GM12878 (cell line): ENCODE results near the gene ZNF687. TPM values are rescaled to one million over a fixed set of nuclear protein-coding genes. Genes with fewer than 3 reads are reported as not detected.

ENCODE experiments used
- ATAC-seq: fragments of 200-7000 bp; cut with Tn5 transposase; 3 replicates; pipeline ENCODE4 v1.9.1; 2020; ENCODE audit warnings: mild to moderate bottlenecking, moderate library complexity
- BruUV-seq: library from RNA; stranded (reverse); fragments of 400-500 nt; replicated peaks from 2 replicates; lab custom pipeline; 2021; lab: Mats Ljungman, UMichigan
- CTCF ChIA-PET: fragments of 300-600 bp; sonication (Branson Sonifier 250); formaldehyde crosslinking; extraction: SDS; loops from one replicate; lab custom pipeline; 2021; ENCODE audit warnings: inconsistent platforms; lab: Yijun Ruan, JAX
- POLR2A ChIA-PET: fragments of 350-600 bp; formaldehyde crosslinking; extraction: SDS; loops from one replicate; lab custom pipeline; 2021; ENCODE audit warnings: inconsistent platforms; lab: Charles Lee
- RAD21 ChIA-PET: fragments of 300-600 bp; sonication (Branson Sonifier 250); formaldehyde crosslinking; loops from one replicate; lab custom pipeline; 2023; ENCODE audit warnings: antibody characterized with exemption; ENCODE audit not compliant: unreplicated experiment; lab: Charles Lee
- SMC1A ChIA-PET: fragments of 300-600 bp; sonication (Branson Sonifier 250); formaldehyde crosslinking; loops from one replicate; lab custom pipeline; 2023; ENCODE audit not compliant: unreplicated experiment, uncharacterized antibody; lab: Charles Lee
- DNase-seq: peaks from one replicate; pipeline ENCODE4 v3.0.0-alpha.2; 2011; ENCODE audit warnings: low read depth, low spot score
- FAIRE-seq: peaks from 3 replicates; lab custom pipeline; 2011; peaks lifted over from hg19 to GRCh38; lab: Jason Lieb, UNC
- H2AFZ ChIP-seq: 2 replicates; pipeline ENCODE4 v1.6.0; 2011; ENCODE audit warnings: low read depth, low read length, control low read depth; ENCODE audit not compliant: control insufficient read depth
- H3K27ac ChIP-seq: 2 replicates; pipeline ENCODE4 v1.5.1; 2011; ENCODE audit warnings: control low read depth; ENCODE audit not compliant: control insufficient read depth, insufficient read depth
- H3K27me3 ChIP-seq, 2 experiments: replicated peaks in 1 of 2; 2 replicates each; pipeline versions ENCODE4 v1.6.0 to v1.6.1; 2011; ENCODE audit warnings: low read length in 1 of 2; ENCODE audit not compliant: control insufficient read depth in 2 of 2, insufficient read depth in 2 of 2
- H3K36me3 ChIP-seq, 2 experiments: 2 replicates each; pipeline ENCODE4 v1.5.1; 2011; ENCODE audit warnings: low read length in 1 of 2; ENCODE audit not compliant: control insufficient read depth in 2 of 2, insufficient read depth in 2 of 2
- H3K4me1 ChIP-seq: 2 replicates; pipeline ENCODE4 v1.6.1; 2011; ENCODE audit warnings: mild to moderate bottlenecking, low read length, moderate library complexity, mixed read lengths; ENCODE audit not compliant: control insufficient read depth, insufficient read depth
- H3K4me2 ChIP-seq: 2 replicates; pipeline ENCODE4 v1.6.0; 2011; ENCODE audit warnings: control low read depth; ENCODE audit not compliant: control insufficient read depth, insufficient read depth
- H3K4me3 ChIP-seq: fragments of 200-600 bp; sonication (generic); 2 replicates; pipeline ENCODE4 v1.5.1; 2016
- H3K79me2 ChIP-seq: 2 replicates; pipeline ENCODE4 v1.6.0; 2011; ENCODE audit warnings: low read length; ENCODE audit not compliant: control insufficient read depth, insufficient read depth
- H3K9ac ChIP-seq: 2 replicates; pipeline ENCODE4 v1.8.0; 2011; ENCODE audit warnings: low read length, control low read depth, mixed read lengths; ENCODE audit not compliant: control insufficient read depth, insufficient read depth
- H3K9me3 ChIP-seq: replicated peaks from 3 replicates; pipeline ENCODE4 v1.5.1; 2011; ENCODE audit warnings: mild to moderate bottlenecking, low read length; ENCODE audit not compliant: control insufficient read depth, insufficient read depth
- H4K20me1 ChIP-seq: 2 replicates; pipeline ENCODE4 v1.6.0; 2011; ENCODE audit not compliant: control insufficient read depth, insufficient read depth
- CBFB ChIP-seq: IDR thresholded peaks from 2 replicates; pipeline ENCODE4 v1.6.1; 2016; ENCODE audit warnings: antibody characterized with exemption, low read depth
- ETV6 ChIP-seq, 2 experiments: fragments of 450-650 bp in 1 of 2; IDR thresholded peaks in 1 of 2; conservative IDR thresholded peaks in 1 of 2; 2 replicates each; pipeline ENCODE4 v1.6.1; 2014; ENCODE audit warnings: antibody characterized with exemption in 1 of 2, borderline replicate concordance in 1 of 2, low read depth in 1 of 2, mild to moderate bottlenecking in 1 of 2, moderate library complexity in 1 of 2
- HCFC1 ChIP-seq: fragments of 150-350 bp; IDR thresholded peaks from 2 replicates; pipeline ENCODE4 v1.6.1; 2014; ENCODE audit warnings: low read length
- NFXL1 ChIP-seq: fragments of 450-650 bp; IDR thresholded peaks from 2 replicates; pipeline ENCODE4 v1.6.1; 2017; ENCODE audit warnings: antibody characterized with exemption, mild to moderate bottlenecking, borderline replicate concordance
- POLR2AphosphoS2 ChIP-seq: IDR thresholded peaks from 2 replicates; pipeline ENCODE4 v1.6.1; 2011; ENCODE audit warnings: low read depth, mild to moderate bottlenecking, low read length, improper control_type of control experiment, moderate library complexity
- SIX5 ChIP-seq: IDR thresholded peaks from 2 replicates; pipeline ENCODE4 v1.6.1; 2011; ENCODE audit warnings: mild to moderate bottlenecking, low read depth, low read length, moderate library complexity; ENCODE audit not compliant: severe bottlenecking
- STAT1 ChIP-seq: fragments of 450-650 bp; conservative IDR thresholded peaks from 2 replicates; pipeline ENCODE4 v1.6.1; 2014; ENCODE audit warnings: antibody characterized with exemption, mild to moderate bottlenecking
- TAF1 ChIP-seq: IDR thresholded peaks from 2 replicates; pipeline ENCODE4 v1.6.1; 2011; ENCODE audit warnings: mild to moderate bottlenecking, low read depth, low read length, borderline replicate concordance
- WRNIP1 ChIP-seq: IDR thresholded peaks from 2 replicates; pipeline ENCODE4 v1.6.1; 2011; ENCODE audit warnings: low read depth, low read length, improper control_type of control experiment, borderline replicate concordance
- YBX1 ChIP-seq: fragments of 450-650 bp; IDR thresholded peaks from 2 replicates; pipeline ENCODE4 v1.6.1; 2016; ENCODE audit warnings: antibody characterized with exemption
- WGBS: methylation state at CpG from one replicate; pipeline ENCODE4 v1.1.6; 2016; ENCODE audit warnings: low lambda C conversion rate; ENCODE audit not compliant: insufficient replicate concordance, insufficient coverage; ENCODE audit errors: missing lambda C conversion rate; 5-methylcytosine and 5-hydroxymethylcytosine counted together
- in situ Hi-C: fragments of 300-500 bp; cut with MboI; formaldehyde crosslinking; loops from 9 replicates; pipeline ENCODE4 v1.14.3; 2018; ENCODE audit warnings: mixed read lengths
- intact Hi-C: fragments of 100-400 bp; cut with micrococcal nuclease; formaldehyde crosslinking; loops from one replicate; pipeline ENCODE4 v1.14.2; 2022; ENCODE audit not compliant: unreplicated experiment
- polyA plus RNA-seq, 11 experiments: library from polyadenylated mRNA; depleted of rRNA in 4 of 11; unstranded in 6 of 11; stranded (reverse) in 5 of 11; fragments of >200 nt; fragmentation: Nextera tagmentation in 4 of 11; fragmentation: Illumina TruSeq in 1 of 11; extraction: Ambion mirVana in 4 of 11; extraction: Trizol in 1 of 11; gene quantifications; 1 replicate in 1 of 11; 2 replicates in 10 of 11; pipeline versions ENCODE4 v1.2.1 to v1.2.3, GENCODE V29; 2011 to 2016; ENCODE audit warnings: inconsistent platforms in 2 of 11, missing spikeins in 2 of 11, low read depth in 1 of 11
- total RNA-seq, 4 experiments: library from RNA; depleted of rRNA in 3 of 4; stranded (reverse); fragments of >200 nt in 3 of 4; fragmentation: Illumina TruSeq in 1 of 4; extraction: Trizol in 1 of 4; gene quantifications; 2 replicates each; pipeline versions ENCODE4 v1.2.1 to v1.2.3, GENCODE V29; 2013 to 2021
- TF ChIP-seq, protein P1 (sequence below): IDR thresholded peaks from 2 replicates; pipeline ENCODE4 v1.6.1; 2011; ENCODE audit warnings: borderline replicate concordance, low read depth, mild to moderate bottlenecking, moderate library complexity, mixed read lengths, low read length; ENCODE audit not compliant: insufficient read depth; ENCODE audit errors: extremely low read length
- TF ChIP-seq, protein P2 (sequence below): IDR thresholded peaks from 2 replicates; pipeline ENCODE4 v1.6.1; 2011; ENCODE audit warnings: low read depth, low read length, improper control_type of control experiment, borderline replicate concordance
- TF ChIP-seq, protein P3 (sequence below): fragments of 450-650 bp; IDR thresholded peaks from 2 replicates; pipeline ENCODE4 v1.6.1; 2018; ENCODE audit warnings: mild to moderate bottlenecking, low read depth, moderate library complexity; ENCODE audit not compliant: partially characterized antibody
- TF ChIP-seq, protein P4 (sequence below): fragments of 450-650 bp; IDR thresholded peaks from 2 replicates; pipeline ENCODE4 v1.6.1; 2017; ENCODE audit warnings: mild to moderate bottlenecking, low read depth, inconsistent platforms; ENCODE audit not compliant: poor library complexity, severe bottlenecking

ZNF687 gene
- total and polyA plus RNA-seq, 10 of the 15 experiments (the other 5 are each of a cell fraction or from before 2014, with no cell fraction given) = 0.08 to 30.9 (median 9.9) TPM

DNA sequence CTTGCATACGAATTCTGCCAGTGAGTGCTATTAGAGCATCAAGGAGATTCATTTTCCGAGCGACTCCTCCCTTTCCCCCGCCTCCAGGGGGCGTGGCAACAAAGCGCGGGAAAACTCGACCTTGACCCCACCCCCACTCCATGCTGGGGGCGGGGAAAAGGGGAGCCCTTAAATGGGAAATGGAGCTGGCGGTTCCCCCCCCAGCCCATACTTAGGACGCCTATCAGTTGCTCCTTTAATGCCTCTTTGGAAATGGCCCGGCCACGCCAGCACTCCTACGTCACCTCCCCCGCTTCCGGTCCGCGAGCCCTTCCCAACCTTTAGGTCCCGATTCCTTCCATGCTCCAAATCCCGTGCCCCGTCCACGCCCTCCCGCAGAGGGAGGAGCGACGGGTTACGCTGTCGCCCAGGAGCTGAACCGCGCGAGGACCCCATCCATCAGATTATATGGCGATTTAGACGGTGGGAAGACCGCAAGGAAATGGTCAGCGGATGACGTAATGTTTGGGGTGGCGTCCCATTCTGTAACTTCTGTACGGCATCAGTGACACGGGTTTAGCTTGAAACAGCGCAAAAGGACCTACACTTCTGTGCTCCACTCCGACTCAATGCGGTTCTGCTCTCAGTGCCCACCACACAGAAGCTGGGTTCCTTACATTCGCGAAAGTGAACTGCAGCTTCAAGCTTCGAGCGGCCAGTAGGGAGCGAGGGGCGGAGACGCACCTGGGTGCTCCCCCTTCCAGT lies 702 bp upstream of the ZNF687 start:
- TSS peak; percentile 95 for BruUV-seq
- POLR2A ChIA-PET = interaction anchor here (0.6 to 3.6 kb wide), 18 partner anchors 19 to 356 kb away, joined by 3 to 32 read pairs (median 4); partner anchors contain the start of genes LYSMD1, PI4KB, PSMB4 and PSMD4
- intact Hi-C loops = loop anchor here (1.0 to 2.0 kb wide), 5 partner anchors 27 to 118 kb away; partner anchors contain the start of genes PIP5K1A, PSMB4, PSMD4 and VPS72
- TF ChIP-seq CBFB (peak; percentile 84), SIX5 (no peak), HCFC1 (peak; percentile 27; the same call in 1 of the 2 replicates), NFXL1 (no peak), ETV6 (conservative IDR thresholded peaks at IDR 0.05 in 1 of 2, IDR thresholded peaks at IDR 0.05 in 1 of 2; ENCODE audit: borderline replicate concordance in 1 of 2, low read depth in 1 of 2) (no peak), POLR2AphosphoS2 (peak; percentile 57; the same call in 1 of the 2 replicates), WRNIP1 (no peak), TAF1 (peak; percentile 62; the same call in 1 of the 2 replicates), STAT1 (peak; percentile 97; the same call in 1 of the 2 replicates), YBX1 (no peak)
- TF ChIP-seq, protein P1, sequence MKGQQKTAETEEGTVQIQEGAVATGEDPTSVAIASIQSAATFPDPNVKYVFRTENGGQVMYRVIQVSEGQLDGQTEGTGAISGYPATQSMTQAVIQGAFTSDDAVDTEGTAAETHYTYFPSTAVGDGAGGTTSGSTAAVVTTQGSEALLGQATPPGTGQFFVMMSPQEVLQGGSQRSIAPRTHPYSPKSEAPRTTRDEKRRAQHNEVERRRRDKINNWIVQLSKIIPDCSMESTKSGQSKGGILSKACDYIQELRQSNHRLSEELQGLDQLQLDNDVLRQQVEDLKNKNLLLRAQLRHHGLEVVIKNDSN = no peak
- TF ChIP-seq, protein P2, sequence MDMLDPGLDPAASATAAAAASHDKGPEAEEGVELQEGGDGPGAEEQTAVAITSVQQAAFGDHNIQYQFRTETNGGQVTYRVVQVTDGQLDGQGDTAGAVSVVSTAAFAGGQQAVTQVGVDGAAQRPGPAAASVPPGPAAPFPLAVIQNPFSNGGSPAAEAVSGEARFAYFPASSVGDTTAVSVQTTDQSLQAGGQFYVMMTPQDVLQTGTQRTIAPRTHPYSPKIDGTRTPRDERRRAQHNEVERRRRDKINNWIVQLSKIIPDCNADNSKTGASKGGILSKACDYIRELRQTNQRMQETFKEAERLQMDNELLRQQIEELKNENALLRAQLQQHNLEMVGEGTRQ = no peak
- TF ChIP-seq, protein P3, sequence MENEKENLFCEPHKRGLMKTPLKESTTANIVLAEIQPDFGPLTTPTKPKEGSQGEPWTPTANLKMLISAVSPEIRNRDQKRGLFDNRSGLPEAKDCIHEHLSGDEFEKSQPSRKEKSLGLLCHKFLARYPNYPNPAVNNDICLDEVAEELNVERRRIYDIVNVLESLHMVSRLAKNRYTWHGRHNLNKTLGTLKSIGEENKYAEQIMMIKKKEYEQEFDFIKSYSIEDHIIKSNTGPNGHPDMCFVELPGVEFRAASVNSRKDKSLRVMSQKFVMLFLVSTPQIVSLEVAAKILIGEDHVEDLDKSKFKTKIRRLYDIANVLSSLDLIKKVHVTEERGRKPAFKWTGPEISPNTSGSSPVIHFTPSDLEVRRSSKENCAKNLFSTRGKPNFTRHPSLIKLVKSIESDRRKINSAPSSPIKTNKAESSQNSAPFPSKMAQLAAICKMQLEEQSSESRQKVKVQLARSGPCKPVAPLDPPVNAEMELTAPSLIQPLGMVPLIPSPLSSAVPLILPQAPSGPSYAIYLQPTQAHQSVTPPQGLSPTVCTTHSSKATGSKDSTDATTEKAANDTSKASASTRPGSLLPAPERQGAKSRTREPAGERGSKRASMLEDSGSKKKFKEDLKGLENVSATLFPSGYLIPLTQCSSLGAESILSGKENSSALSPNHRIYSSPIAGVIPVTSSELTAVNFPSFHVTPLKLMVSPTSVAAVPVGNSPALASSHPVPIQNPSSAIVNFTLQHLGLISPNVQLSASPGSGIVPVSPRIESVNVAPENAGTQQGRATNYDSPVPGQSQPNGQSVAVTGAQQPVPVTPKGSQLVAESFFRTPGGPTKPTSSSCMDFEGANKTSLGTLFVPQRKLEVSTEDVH = peak; percentile 100
- TF ChIP-seq, protein P4, sequence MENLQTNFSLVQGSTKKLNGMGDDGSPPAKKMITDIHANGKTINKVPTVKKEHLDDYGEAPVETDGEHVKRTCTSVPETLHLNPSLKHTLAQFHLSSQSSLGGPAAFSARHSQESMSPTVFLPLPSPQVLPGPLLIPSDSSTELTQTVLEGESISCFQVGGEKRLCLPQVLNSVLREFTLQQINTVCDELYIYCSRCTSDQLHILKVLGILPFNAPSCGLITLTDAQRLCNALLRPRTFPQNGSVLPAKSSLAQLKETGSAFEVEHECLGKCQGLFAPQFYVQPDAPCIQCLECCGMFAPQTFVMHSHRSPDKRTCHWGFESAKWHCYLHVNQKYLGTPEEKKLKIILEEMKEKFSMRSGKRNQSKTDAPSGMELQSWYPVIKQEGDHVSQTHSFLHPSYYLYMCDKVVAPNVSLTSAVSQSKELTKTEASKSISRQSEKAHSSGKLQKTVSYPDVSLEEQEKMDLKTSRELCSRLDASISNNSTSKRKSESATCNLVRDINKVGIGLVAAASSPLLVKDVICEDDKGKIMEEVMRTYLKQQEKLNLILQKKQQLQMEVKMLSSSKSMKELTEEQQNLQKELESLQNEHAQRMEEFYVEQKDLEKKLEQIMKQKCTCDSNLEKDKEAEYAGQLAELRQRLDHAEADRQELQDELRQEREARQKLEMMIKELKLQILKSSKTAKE = no peak

More for the DNA sequence above, 702 bp upstream of the ZNF687 start:
- H3K36me3 ChIP-seq = peaks cover 4 to 6% of the 10 kb centered on the region in 2 experiments; a peak in 3 of 4 replicates
- H3K27ac ChIP-seq = peak overlapping the region; percentile 100
- ATAC-seq (peak; percentile 57), FAIRE-seq (no peak), DNase-seq (peak; percentile 85)
- H3K9ac ChIP-seq = peak overlapping the region; percentile 98
- H3K4me2 ChIP-seq = peak overlapping the region; percentile 91
- WGBS = under 1% methylated on average over 48 of the region's 48 CpGs
- peaks cover 26% of the 10 kb centered on the region for H3K4me1 ChIP-seq
- ChIA-PET SMC1A (interaction anchor here (0.7 to 1.9 kb wide), 11 partner anchors 9 to 117 kb away, joined by 3 to 7 read pairs (median 3); partner anchors contain the start of genes PI4KB and VPS72), CTCF (interaction anchor here (0.6 to 2.0 kb wide), 20 partner anchors 15 to 179 kb away, joined by 3 to 14 read pairs (median 6); partner anchors contain the start of genes PI4KB, PSMB4, PSMD4 and VPS72), RAD21 (interaction anchor here (0.5 to 2.2 kb wide), 13 partner anchors 20 to 355 kb away, joined by 3 to 14 read pairs (median 5); partner anchors contain the start of genes MLLT11, PI4KB, PSMB4 and PSMD4)
- in situ Hi-C loops = no loop called here
- H3K27me3 ChIP-seq = no peaks in the 10 kb centered on the region
- peak overlapping the region; percentile 91 for H2AFZ ChIP-seq
- no peaks in the 10 kb centered on the region for H3K9me3 ChIP-seq
- H3K79me2 ChIP-seq = peaks cover 32% of the 10 kb centered on the region
- H3K4me3 ChIP-seq = peak overlapping the region; percentile 99
- H4K20me1 ChIP-seq = no peaks in the 10 kb centered on the region
